Left renal pelvis (tissue), 4 donors: ENCODE data around the gene RXFP3. TPM values are rescaled to one million over a fixed set of nuclear protein-coding genes. Genes with fewer than 3 reads are reported as not detected.
A peak's percentile ranks its signal among the peaks of the same experiment; 100 is the strongest.
"Not testable (repeated sequence)": the region's sequence is repeated elsewhere in the genome, so short reads cannot be mapped to it uniquely, and the experiment has no call there.

Source experiments
- DNase-seq, 4 donors: peaks; one replicate each; pipeline ENCODE4 v3.0.0-alpha.2; 2013; ENCODE audit warnings: low read depth in 4 of 4, low spot score in 3 of 4
- polyA plus RNA-seq, 4 donors: library from polyadenylated mRNA; unstranded; fragments of 120-200 nt; gene quantifications; one replicate each; pipeline ENCODE4 v1.2.1, GENCODE V29; 2013; ENCODE audit not compliant: insufficient read length in 4 of 4

RXFP3 gene, protein sequence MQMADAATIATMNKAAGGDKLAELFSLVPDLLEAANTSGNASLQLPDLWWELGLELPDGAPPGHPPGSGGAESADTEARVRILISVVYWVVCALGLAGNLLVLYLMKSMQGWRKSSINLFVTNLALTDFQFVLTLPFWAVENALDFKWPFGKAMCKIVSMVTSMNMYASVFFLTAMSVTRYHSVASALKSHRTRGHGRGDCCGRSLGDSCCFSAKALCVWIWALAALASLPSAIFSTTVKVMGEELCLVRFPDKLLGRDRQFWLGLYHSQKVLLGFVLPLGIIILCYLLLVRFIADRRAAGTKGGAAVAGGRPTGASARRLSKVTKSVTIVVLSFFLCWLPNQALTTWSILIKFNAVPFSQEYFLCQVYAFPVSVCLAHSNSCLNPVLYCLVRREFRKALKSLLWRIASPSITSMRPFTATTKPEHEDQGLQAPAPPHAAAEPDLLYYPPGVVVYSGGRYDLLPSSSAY
- under 1 TPM in 3 of 4 donors, not detected in 1; 0.10 to 0.15 (median 0.11) TPM for polyA plus RNA-seq

DNA sequence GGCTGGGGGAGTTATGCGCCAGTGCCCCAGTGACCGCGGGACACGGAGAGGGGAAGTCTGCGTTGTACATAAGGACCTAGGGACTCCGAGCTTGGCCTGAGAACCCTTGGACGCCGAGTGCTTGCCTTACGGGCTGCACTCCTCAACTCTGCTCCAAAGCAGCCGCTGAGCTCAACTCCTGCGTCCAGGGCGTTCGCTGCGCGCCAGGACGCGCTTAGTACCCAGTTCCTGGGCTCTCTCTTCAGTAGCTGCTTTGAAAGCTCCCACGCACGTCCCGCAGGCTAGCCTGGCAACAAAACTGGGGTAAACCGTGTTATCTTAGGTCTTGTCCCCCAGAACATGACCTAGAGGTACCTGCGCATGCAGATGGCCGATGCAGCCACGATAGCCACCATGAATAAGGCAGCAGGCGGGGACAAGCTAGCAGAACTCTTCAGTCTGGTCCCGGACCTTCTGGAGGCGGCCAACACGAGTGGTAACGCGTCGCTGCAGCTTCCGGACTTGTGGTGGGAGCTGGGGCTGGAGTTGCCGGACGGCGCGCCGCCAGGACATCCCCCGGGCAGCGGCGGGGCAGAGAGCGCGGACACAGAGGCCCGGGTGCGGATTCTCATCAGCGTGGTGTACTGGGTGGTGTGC is at the start of gene RXFP3:
Gene RXFP3 (plus strand): TSS at position 6 of the 636 bp plus-strand sequence. CDS start 355 bp downstream, at position 361.
- peak in 1 of 4 donors; percentile 16 for DNase-seq

DNA sequence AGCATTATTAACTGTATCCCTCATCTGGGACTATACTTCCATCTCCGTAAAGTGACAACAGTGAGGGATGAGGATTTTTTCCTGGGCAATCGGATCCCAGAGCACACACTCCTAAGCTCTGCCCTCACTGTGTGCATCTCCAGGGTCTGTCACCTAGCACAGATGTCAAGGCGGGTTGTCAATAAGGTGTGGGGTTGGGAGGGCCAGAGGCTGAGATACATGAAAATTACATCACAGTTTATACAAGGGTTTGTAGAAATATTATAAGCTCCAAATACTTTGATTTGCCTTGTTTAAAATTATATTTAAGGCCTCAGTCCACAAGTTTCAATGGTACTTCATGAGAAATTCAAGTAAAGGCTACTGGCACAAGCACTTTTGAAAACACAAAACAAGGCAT is 48.9 kb upstream of the RXFP3 start:
- DNase-seq: no peak

DNA sequence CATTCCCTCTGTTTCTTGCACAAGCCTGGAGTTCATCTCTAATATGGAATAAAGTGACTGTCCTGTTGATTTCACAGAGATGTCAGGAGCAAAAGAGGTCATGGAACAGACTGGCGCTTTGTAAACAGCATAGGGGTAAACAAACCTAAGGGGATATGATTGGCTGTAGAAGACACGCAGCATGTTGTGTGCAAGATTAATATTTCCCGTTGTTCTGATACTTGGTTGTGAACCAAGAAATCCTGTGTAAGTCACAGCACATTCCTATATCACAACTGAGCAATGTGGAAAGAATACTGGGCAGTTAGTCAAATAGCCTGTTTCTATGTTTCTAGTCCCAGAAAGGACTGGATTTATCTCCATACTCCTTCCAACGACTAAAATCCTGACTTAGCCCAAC is 47.6 kb upstream of the RXFP3 start:
- DNase-seq: no peak

DNA sequence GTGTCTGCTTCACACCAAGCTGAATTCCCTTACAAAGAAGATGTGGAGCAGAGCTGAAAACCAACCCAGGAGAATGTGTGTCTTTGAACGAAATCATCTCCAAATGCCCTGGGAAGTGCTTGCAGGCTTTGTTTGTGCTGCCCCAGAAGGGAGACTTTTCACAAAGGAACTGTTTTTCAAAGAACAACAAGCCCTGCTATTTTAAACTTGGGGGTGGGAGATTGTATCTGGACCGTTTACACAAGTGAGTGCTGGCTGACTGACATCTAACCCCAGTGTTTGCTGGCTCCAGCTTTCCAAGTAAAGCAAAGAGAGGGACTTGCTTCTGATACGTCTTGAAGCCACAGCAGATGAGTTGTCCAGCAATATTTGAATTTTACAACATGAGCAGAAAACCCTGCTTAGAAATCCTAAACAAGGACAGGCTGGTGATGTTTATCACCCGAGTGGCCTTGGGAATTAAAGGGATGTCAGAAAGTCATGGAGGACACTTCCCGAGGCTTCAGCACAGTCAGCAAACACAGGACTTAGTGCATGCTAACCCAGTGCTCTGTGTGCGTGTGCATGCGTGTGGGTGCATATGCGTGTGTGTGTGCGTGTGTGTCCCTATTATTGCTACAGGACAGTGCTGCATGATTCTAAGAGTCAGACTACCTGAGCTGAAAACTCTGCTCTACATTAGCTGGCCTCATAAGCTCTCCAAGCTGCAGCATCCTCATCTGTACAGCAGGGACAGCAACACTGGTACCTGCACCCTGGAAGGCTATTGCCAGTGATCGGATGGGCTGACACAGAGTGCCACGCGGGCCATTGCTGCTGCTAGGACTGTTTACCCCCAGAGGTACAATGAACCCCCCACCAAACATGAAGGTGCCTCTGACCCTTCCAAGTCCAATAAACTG is 45.8 kb upstream of the RXFP3 start:
- DNase-seq: peak in 1 of 4 donors; percentile 10

DNA sequence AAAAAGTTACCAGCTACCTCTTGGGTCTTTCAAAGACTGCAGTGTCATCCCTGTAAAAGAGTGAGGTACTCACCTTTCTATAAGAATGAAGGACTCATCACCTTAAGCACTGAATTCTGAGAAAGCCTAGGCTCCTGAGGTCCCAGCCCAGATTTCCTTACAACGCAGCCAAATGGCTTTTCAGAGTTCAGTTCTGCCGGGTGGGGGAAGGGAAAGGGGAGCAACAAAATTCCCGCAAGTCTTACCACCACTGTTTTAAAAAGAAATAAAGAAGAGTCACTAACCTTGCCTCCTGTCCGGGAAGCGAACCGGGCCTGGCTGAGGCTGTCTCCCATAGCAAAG is 44.8 kb upstream of the RXFP3 start:
- DNase-seq: no peak

DNA sequence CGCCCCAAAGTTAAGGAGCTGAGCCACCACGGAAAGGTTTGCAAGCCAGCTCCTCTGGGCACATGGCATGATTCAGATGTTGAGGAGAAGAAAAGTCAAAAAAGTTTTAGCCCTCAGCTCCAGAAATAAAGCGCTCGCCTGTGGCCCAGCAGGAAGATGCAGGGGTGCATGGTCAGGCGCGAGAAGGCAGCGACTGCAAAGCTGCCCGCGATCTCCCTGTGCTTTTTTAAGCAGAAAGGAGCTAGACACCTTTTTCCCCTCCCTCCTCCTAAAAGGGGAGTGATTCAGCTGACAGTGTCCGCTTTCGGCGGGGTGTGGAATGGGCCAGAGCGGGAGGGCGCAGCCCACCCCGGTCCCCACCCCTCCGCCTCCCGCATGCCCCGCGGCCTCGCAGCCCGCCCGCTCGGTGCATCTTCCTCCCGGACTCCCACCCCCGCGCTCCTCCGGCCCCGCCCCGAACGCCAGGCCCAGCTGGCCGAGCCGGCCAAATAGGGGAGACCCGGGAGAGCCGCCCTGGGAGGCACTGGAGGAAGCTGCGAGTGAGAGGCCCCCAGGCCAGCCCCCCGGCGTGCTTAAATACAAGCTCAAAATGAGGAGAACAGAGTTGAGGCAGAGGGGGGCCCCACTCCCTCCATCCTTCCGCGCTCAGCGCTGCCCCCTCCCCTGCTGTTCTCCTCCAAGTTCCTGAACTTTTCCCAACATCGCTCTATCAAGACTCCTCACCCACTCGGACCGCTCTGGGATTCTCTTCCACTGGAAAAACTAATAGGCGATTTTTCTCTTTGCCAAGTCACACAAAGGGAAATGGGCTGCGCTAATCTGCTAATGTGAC is 44.2 kb upstream of the RXFP3 start, which contains the start of gene ADAMTS12:
Gene ADAMTS12 (minus strand): TSS at position 203 of the 832 bp plus-strand sequence. CDS start 134 bp downstream, at position 69.
- DNase-seq: peak in 1 of 4 donors; percentile 33

DNA sequence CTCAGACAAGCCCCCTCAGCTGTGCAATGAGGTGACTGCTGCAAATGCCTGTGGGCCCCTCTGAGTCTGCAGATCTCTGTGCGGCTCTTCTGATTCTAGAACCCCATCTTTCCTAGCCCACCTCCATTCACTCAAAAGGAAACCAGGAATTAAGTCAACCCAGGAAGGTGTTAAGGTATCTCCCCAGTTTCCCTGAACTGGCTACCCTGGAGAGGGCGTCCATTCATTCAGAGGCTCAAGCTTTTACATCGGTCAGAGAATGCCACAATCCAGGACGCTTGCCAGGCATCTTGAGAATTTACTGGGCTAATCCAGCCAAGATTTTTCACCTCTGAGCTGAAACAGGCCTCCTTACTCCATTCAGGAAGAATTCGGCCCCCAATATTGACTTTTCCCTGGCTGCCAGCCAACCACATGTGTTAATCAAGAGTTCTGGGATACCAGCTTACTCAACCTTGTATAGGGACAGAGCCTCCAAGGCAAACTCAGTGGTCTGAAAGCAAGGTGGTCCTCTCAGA is 43.5 kb upstream of the RXFP3 start:
- DNase-seq: peak in 1 of 4 donors; percentile 16

DNA sequence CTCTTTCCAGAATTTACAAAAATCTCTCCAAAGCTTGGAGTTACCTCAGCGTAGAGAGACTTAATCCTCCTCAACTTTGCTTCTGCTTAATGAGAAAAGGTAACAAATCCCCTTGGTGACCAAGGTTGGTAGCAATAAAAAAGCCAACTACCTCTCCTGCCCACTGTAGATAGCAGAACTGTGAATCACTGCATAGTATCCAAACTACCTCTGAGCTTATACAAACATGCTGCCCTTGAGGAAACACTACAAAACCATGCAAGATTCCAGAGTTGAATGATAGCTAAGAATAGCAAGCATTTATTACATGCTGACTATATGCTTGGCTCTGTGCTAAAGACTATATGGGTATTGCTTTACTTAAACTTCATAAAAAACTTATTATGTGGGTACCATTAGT is 41.6 kb upstream of the RXFP3 start:
- DNase-seq: no peak

DNA sequence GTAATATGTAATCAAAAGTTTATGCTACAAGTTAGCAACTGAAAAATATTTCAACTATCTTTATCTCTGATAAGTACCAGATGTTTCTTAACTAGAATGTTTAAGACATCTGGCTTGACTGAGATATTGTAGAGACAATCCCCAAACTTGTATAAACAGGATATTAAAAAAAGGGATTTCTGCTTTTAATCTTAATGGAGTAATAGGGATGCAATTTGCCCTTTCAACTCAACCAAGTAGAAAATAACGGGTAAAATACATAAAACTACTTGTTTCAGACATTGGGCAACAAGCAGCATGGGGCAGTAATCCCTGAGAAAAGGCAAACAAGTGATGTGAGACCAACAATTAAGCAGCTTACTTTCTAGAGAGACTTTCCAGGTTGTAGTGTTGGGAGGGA is 35.0 kb upstream of the RXFP3 start:
- DNase-seq: no peak

DNA sequence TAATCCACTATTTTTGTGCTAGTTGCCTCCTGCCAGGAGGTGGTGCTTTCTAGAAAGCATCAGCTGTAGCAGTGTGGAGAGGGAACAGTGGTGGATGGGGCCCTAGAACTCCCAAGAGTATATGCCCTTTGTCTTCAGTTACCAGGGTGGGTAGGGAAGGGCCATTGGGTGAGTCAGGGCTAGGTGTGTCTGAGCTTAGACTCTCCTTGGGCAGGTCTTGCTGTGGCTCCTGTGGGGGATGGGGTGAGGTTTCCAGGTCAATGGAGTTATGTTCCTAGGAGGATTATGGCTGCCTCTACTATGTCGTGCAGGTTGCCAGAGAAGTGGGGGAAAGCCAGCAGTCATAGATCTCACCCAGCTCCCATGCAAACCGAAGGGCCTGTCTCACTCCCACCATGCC is 33.1 kb upstream of the RXFP3 start:
- no peak for DNase-seq

DNA sequence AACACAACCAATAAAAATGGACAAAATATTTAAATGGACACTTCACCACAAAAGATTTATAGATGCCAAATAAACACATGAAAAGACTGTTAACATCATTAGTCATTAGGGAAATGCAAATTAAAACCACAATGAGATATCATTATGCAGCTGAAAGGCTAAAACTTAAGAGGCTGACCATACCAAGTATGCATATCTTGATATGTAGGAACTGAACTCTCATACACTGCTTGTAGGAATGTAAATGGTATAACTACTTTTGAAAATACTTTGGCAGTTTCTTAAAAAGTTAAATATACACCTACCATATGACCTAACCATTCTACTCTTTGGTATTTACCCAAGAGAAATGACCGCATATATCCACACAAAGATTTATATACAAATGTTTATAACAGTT is 30.8 kb upstream of the RXFP3 start:
- no peak for DNase-seq

DNA sequence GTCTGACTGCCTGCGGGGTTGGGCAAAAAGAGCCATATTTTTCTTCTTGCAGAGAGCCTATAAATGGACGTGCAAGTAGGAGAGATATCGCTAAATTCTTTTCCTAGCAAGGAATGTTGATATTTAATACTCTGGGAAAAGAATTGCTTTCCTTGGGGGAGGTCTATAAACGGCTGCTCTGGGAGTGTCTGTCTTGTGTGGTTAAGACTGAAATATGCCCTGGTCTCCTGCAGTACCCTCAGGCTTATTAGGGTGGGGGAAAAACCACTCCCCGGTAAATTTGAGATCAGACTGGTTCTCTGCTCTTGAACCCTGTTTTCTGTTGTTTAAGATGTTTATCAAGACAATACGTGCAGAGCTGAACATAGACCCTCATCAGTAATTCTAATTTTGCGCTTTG is 29.9 kb upstream of the RXFP3 start:
- not testable (repeated sequence) for DNase-seq

DNA sequence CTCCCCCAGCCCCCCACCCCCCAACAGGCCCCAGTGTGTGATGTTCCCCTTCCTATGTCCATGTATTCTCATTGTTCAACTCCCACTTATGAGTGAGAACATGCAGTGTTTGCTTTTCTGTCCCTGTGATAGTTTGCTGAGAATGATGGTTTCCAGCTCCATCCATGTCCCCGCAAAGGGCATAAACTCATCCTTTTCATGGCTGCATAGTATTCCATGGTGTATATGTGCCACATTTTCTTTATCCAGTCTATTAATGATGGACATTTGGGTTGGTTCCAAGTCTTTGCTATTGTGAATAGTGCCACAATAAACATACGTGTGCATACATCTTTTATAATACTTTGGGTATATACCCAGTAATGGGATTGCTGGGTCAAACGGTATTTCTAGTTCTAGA is 21.3 kb upstream of the RXFP3 start:
- DNase-seq: not testable (repeated sequence)

DNA sequence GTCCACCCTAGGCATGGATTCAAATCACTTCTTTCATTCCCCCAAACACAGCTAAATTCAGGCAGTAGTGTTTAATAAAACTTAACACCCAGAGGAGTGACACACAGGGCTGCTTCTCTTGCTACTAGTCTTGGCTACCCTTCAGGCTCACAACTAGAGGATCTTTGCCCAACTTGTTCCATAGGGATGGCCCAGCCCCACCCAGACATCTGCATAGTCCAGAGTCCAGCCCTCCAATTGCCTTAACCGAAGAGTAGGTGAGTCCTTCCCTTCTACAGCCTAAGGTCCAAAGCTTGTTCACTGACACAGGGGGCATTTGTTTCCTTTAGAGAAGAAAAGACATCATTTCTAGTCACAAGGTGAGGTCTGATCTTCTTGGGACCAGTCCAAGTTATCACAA is 15.2 kb upstream of the RXFP3 start:
- DNase-seq: no peak

DNA sequence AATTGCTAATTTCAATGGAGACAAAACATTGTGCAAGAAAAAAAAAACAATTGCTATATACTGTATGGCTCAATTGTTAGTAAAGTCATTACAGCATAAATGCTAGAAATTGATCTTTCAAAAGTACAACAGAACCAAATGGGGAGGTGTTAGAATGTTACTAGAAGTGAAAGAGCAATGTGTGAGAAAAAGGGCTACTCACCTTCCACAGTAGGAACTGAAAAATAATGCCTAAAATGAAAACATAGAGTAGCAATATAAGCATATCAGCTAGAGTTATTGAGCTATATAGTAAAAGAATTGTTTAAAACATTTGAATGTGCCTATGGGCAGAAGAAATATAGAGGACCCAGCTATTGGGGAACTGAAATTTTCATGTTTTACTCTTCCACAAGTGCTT is 10.9 kb upstream of the RXFP3 start:
- no peak for DNase-seq

DNA sequence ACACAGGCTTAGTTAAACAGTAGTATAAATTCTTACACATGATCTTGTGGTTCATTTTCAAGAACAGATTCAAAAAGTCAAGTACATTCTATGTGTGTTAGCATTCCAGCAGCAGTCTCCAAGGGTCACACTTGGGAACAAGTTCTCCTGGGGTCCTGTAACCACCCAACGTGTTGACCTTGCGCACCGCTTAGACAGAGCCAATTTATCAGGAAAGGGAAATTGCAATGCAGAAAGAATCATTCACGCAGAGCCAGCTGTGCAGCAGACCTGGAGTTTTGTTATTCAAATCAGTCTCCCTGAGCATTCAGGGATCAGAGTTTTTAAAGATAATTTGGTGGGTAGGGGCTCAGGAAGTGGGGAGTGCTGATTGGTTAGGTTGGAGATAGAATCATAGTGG is 8.5 kb upstream of the RXFP3 start:
- DNase-seq: no peak

DNA sequence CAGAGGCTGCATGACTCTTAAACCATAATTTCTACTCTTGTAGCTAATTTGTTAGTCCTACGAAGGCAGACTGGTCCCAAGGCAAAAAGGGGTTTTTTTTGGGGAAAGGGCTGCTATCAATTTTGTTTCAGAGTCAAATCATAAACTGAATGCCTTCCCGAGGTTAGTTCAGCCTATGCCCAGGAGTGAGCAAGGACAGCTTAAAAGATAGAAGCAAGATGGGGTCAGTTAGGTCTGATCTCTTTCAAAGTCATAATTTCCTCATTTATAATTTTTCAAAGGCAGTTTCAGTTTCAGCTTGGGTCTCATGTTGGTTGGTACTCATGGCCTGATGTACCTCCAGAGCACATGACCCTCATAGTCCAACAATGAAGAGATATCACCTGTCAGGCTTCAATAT is 7.9 kb upstream of the RXFP3 start:
- DNase-seq: no peak

DNA sequence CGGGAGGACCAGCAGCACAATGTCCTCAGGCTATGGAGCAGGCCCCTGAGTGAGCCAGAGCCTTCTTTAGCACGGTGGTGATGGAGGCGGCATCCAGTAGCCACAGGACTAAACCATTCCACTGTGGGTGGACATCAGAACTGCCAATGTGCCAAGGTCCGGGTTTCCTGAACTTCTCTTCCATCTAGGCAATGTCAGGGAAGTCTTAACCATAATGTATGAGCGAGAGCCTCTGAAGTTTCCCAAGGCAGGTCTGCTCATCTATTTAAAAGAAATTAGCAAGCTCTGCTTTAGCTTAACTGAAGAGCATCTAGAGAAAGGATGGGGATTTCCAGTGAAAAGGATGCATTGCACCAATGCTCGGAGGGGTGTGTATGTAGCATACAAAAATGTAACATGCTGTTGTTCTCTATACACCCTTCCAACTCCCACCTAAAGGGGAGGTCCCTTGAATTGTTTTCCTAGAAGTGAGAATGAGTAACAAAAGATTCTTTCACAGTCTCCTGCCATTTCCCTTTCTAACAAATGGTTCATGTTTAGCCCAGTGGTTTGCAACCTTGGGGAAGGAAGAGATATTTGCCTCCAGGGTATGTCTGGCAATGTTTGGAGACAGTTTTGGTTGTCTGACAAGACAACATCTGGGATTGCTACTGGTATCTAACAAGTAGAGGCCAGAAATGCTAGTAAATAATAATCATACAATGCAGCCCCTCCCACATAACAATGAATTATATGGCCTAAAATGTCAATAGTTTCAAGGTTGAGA is 6.1 kb upstream of the RXFP3 start:
- DNase-seq: no peak

DNA sequence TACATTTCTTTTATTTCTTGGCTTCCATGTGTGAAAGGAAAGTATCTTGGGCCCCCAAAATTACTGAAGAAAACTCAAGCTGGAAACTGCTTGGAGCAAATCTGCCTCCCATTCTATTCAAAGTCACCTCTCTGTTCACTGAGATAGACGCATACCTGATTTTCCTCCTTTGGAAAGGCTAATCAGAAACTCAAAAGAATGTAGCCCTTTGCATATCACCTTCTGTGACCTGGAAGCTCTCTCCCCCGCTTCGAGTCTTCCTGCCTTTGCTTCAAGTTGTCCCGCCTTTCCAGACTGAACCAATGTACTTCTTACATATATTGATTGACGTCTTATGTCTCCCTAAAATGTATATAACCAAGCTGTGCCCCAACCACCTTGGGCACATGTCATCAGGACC is 5.0 kb upstream of the RXFP3 start:
- DNase-seq: no peak
